HG02852 (cell line): ENCODE data around the gene RPS2.
"Not testable (repeated sequence)": the region's sequence is repeated elsewhere in the genome, so short reads cannot be mapped to it uniquely, and the experiment has no call there.

Experiments used
- ATAC-seq: cut with Tn5 transposase; IDR thresholded peaks from one replicate; pipeline ENCODE4 v1.9.1; 2021; ENCODE audit warnings: mild to moderate bottlenecking, moderate library complexity; ENCODE audit not compliant: unreplicated experiment

The RPS2 gene

DNA sequence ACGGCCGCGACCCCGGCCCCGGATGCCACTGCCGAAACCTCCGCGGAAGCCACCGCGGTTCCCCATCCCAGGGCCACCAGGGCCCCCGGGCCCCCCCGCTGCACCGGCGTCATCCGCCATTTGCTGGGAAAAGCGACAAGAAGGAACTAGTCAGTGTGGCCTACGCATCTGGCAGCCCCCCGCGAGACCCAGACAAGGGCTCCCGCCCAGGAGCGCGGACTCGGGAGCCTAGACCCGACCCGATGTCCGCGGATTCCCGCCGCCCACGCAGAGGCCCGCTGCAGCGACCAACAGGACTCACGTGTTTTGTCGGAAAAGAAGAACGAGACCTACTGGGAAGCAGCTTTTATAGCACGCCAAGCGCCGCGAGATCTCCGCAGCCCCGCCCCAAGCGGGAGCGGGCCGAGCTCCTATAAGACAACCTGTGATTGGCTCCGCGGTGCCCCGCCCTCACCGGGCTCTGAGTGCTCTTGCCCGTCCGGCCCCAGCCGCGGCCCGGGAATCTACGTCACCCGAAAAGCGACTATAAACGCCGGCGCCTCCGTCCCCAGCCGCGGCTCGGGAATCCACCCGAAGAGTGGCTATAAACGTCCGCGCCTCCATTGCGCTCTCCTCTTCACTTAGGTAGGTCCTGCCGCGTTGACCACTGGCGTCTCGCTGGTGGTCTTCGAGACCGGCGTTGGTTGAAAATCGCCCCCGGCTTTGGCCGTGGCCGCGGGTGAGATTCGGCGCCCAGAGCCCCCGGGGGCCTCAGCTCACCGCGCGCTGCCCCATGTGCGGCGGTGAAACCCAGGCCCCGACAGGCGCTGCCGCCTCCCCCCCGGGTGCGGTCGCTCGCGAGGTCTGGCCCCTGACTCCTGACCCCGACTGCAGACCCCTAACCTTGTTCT is at the start of gene RPS2:
Gene RPS2, minus strand, starts transcription at position 321 of the 890 bp plus-strand sequence. Its CDS starts 201 bp downstream, at position 120.
- peak; percentile 79 for ATAC-seq

DNA sequence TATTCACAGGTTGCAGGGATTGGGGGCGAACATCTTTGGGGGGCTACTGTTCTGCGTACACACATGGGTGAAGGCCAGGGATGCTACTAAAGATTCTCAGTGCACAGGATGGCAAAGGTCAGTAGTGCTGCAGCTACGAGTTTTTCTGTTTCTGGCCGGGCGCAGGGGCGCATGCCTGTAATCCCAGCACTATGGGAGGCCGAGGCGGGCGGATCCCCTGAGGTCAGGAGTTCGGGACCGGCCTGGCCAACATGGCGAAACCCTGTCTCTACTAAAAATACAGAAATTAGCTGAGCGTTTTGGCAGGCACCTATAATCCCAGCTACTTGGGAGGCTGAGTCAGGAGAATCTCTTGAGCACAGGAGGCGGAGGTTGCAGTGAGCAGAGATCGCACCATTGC is 48.9 kb upstream of the RPS2 start:
- ATAC-seq, result no peak

GRCh38 chr16:2011726-2012125 is 47.1 kb upstream of the RPS2 start:
- not testable (repeated sequence) for ATAC-seq

DNA sequence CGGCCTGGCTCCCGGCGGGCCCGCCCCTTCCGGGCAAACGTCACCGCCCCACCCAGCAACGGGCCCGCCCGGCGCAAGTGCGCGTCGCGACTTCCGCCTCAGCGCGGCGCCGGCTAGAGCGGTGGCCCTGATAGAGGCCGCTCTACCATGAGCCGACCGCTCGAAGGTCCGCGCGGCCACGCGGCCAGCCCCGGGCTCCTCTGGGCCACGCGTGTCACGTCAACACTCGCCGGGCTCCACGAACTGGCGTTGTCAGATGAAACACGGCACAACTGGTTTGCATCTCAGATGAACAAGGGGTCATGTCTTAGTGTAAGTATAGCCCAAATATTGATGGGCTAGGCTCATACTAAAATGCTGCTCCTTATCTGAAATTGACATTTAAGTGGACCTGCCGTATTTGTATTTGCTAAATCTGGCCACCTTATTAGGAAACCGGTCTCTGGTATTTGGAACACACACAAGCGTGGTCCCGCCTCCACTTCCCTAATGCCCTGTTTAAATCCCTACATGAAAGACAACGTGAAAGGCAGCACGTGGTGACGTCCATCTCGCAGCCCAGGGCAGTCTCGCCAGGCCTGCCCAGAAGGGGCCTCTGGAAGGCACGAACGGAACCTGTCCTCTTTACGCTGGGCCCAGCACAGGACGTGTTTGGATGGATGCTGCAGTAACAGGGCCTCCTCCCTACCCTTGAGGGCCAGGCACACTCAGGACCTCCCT is 45.3 kb upstream of the RPS2 start, which contains the start of gene ZNF598:
Gene ZNF598, minus strand, starts transcription at position 31 of the 720 bp plus-strand sequence.
- peak; percentile 83 for ATAC-seq

DNA sequence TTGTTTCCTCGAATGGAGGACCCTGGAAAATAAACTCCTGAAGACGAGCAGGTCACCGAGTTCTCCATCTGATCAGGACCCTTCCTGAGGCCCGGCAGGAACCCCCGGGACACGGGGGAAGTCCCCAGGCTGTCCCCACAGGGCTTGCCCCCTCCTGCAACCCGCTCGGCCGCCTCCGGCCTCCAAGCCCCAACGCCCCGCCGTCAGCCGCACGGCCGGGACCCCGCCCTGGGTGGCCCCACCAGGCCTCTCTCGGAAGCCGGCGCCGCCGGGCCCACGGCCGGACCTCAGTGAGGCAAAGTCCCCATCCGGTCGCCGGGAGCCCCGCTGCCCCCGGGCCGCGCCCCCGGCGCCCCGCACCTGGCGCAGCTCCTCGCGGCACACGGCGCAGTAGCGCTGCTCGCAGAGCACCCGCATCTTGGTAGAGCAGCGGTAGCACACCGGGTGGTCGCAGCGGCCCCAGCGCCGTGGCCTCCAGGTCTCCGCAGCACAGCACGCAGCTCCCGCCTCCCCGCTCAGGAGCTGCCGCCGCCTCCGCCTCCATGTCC is 44.6 kb upstream of the RPS2 start:
- ATAC-seq, result peak; percentile 42

DNA sequence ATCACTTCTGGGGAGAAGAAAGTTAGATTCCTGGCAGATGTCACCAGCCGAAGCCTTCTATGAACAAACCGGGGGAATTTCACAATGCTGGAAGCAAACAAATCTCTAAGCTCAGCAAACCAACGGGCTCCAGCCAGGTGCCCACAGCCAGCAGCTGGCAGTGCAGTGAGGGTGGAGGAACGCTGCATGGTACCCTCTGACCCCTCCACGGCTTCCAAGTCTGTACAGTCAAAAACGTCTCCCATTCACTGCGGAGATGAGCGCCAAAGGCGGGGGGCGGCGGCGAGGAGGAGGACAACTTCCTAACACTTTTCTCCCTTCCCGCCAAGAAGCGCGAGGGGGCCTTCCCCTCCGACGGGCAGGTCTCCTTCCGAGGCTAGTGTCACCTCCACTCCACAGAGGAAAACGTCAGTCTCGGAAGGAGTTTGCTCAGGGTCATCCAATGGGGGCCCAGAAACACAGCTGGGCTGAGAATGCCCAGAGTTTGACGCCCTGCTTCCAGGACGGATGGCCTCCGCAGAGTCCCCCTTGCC is 44.1 kb upstream of the RPS2 start:
- ATAC-seq, result no peak

- no peak for ATAC-seq
Observed at GRCh38 chr16:2008009-2008526, 43.4 kb upstream of the RPS2 start.

DNA sequence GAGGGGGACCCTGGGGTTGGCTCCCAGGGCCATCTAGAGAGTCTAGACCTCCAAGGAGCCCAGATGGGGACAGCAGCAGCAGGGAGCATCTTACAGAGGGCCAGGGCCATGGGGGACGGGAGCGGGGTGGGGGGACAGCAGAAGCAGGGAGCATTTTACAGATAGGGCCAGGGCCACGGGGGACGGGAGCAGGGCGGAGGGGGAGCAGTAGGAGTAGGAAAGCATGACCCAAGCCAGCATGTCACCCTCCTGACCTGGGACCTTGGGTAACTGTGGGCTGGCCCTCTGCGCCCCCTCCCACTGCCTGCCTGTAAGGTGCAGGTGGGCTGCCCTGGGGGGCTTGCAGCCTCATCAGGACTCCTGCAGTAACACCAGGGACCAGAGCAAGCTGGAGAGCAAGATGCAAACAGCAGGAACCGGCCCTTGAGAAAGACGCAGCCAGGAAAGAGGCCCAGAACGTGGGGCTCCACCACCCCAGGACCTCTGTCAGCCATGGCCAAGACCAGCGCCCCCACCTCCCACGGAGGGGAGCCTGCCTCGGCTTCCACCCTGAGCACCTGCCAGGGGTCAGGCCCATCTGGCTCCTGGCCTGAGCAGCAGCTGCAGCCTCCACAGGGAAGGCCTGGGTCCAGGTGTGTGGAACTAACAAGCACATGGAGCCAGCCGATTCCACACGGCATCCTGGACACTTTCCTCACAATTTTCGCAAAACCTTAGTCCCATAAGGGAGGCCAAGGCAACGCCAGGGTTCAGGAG is 42.6 kb upstream of the RPS2 start:
- ATAC-seq, result no peak

- ATAC-seq, result no peak
Observed at GRCh38 chr16:2006317-2006716, 41.7 kb upstream of the RPS2 start.

DNA sequence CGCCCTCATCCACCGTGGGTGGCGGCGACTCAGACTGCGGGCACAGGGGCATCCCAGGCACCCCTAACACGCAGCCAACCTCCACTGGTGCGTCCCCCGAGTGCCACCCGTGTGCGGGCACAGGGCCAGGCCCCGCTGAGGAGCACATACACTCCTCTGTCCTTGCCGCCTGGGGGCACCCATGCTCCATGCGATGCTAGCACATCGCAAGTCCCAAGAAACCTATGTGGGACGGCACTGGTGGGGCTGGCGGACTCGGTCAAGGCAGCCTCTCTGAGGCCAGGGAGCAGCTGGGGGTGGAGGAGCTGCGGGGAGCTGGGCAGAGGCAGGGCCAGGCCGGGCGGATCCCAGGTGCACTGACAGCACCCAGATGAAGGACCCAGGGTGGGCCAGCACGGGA is 41.0 kb upstream of the RPS2 start:
- ATAC-seq, result no peak

- ATAC-seq, result no peak
Observed at GRCh38 chr16:2004795-2005517, 40.3 kb upstream of the RPS2 start.

DNA sequence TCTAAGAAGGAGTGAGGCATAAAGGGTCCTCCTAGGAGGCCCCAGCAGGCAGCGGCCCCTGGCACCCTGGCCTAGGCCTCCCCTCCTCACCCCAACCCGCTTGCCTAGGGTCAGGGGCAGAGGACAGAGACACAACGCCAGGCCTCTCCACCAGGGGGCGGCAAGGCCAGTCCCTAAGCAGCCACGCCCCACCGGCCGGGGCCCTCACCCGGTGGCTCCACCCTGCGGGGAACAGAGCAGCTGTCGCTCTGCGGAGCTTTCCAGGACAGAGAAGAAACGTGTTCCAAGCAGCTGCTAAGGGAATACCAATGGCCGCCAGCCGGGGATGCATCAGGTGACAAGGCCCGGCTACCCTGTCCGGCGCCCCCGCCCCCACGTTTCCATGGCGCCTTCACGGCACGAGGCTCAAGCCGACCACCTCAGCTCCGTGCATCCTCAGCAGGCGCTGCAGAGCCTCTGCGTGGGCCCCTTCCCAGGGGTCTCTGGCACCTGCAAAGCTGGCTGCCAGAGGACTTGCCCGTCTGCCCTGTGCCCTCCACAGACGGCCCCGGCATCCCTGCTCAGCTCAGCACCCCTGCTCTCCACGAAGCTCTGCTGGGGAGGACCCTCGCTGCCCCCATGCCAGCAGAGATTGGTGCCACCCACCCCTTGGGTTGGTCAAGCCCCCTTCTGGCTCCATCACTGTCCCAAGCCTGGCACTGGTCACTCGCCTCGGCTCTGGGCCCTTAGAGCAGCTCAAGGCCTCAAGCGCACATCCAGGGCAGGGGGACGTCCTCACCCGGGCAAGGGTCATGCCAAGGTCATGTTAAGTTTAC is 39.4 kb upstream of the RPS2 start:
- ATAC-seq, result no peak

DNA sequence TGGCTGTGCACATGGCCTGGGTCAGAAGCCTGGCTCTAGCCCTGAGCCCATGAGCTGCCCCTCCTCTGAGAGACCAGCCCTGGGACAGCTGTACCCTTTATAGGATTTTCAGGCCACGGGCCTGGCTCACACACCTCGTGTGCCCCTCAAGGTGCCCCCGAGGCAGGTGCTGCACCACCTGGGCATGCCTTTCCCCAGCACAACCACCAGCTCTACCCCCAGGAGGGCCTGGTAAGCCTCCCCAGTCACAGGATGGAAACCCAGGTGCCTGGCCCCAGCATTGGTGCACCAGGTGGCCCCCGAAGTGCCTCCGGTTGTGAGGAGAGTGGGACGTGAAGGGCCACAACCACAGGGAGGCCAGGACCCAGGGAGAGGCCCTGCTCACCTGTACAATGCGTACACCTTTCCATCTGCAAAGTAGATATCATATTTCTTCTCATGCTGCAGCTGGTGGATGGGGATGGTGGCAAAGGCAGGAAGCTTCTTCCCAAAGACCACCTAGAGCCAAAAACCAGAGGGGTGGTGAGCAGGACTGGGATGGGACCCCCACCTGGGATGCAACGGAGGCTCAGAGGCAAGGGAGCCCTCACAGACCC is 38.7 kb upstream of the RPS2 start:
- no peak for ATAC-seq

GRCh38 chr16:2002406-2003230 is 38.0 kb upstream of the RPS2 start:
- no peak for ATAC-seq

- no peak for ATAC-seq
Observed at GRCh38 chr16:2001456-2002355, 37.1 kb upstream of the RPS2 start.

- ATAC-seq, result no peak
Observed at GRCh38 chr16:2001035-2001434, 36.4 kb upstream of the RPS2 start.
